ENCODE results near the gene CENPM.
"Not testable (repeated sequence)": the region's sequence is repeated elsewhere in the genome, so short reads cannot be mapped to it uniquely, and the experiment has no call there.

Gene CENPM

DNA sequence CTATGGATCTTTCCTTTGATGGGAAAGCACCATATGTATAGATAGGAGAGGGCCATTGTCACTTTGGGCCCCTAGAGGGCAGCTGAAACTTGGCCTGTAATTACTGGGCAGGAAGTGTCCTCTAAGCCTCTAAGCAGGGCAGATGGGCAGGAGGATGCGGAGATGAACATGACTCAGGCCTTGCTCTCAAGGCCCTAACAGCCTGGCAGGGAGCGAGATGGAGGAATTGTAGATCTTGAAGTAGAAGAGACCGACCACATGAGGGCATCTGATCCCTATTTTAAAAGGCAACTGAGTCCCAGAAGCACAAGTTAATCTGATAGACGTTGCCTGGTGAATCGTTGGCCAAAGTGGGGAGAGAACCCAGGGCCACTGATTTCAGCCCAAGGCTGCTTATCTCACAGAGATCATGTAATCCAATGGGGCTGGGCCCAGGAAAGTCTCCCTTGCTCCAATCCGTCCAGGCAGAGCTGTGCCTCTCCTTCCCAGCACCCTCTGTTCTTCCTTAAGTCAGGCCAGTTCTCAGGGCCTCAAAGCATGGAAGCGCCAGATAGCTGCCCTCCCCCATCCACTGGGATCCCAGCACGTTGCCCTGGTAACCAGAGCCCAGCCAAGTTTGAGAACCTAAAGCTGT lies 19.8 kb upstream of the CENPM start:
- DNase-seq (ENCODE audit: low read depth, low spot score) = peak; percentile 79

DNA sequence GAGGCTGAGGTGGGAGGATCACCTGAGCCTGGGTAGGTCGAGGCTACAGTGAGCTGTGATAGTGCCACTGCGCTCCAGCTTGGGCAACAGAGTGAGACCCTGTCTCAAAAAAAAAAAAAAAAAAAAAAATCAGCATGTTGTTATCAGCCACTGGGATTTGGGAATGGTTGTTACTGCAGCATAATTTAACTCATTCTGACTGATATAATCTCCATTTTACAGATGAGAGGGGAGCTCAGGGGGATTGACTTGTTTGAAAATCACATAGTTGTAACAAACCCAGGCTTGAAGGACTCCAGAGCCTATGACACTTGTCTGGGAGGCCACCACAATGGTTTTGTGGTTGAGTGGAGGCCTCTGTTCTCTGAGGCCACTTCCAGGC lies 19.3 kb upstream of the CENPM start:
- no peak for DNase-seq (ENCODE audit: low read depth, low spot score)

- no peak for DNase-seq (ENCODE audit: low read depth, low spot score)
Measured at GRCh38 chr22:41964112-41964491, 17.1 kb upstream of the CENPM start.

DNA sequence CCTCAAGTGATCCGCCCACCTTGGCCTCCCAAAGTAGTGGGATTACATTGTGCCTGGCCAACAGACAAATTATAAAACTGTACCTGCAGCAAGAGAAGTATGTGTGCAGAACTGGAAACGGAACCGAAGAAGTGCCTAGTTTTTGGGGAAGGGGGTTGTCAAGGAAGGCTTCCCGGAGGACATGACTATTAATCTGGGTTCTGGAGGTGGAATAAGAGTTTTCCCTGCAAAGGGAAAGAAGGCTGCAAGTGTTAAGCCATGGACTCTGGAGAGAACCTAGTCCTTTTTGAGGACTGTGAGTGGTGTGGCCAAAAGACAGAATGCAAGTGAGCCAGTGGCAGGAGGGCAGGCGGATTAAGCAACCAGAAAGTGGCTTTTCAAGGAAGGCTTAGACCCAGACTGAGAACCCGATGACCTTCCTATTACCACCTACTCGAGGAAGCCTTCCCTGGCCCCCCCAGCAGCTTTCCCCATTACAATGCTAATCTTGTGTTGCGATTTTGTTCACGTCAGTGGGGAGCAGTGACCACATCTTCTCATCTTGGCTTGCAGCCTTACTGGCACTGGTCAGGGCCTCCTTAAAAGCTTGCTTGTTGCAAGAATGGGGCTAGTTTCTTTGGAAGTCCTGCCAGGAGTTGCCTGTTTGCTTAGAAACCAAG lies 16.6 kb upstream of the CENPM start:
- DNase-seq (ENCODE audit: low read depth, low spot score) = peak; percentile 91

GRCh38 chr22:41957941-41958556 lies 11.1 kb upstream of the CENPM start:
- DNase-seq (ENCODE audit: low read depth, low spot score) = no peak

DNA sequence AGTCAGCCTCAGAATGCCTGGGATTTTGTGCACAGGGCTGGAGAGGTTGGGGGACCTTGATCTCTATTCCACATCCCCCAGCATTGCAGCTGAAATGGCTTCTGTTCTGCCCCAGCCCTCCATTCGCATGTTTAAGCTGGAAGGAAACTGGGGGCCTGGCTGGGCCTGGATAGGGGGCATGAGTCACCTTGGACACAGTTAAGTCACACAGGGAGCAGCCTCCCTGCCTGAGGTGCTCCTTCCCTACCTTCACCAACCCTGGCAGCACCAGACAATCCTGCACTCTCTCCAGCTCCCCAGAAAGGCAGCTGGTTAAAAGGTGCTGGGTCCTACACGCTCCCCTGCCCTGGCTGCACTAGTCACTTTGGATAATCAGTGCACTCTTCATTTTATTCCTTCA lies 5.8 kb upstream of the CENPM start:
- DNase-seq (ENCODE audit: low read depth, low spot score) = no peak

- DNase-seq (ENCODE audit: low read depth, low spot score) = peak; percentile 44
Measured at GRCh38 chr22:41951898-41952474, 5.0 kb upstream of the CENPM start, which contains the start of gene SMIM45. SMIM45 (plus strand) TSS chr22:41952150.

DNA sequence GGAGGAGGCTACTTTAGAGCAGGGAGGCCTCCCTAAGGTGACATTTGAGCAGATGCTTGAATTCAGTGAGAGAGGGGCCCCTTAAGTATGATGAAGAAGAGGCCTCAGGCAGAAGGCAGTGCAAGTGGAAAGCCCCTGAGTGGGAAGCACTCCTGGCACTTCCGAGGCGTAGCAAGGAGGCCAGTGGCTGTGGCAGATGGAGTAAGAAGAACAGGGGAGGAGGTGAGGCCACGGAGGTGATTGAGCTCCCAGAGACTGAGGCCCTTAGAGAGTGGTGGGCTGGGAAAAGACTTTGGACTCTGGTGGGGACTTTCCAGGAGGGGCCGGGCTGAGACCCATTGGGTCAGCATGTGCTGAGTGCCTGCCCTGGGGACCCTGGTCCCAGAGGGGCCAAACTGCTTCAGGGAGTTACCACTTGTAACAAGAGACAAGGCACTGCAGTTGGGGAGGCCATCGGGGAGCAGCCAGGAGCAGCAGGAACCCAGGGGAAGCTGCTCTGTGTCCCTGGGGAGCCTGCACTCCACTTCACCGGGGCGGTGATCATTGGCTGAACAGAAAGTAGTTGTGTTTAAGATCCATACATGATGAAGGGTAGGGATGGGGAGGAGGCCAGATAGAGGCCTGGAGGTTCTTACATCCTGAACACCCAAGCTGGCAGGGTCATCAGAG lies 2.5 kb upstream of the CENPM start:
- no peak for DNase-seq (ENCODE audit: low read depth, low spot score)

- DNase-seq (ENCODE audit: low read depth, low spot score) = not testable (repeated sequence)
Measured at GRCh38 chr22:41948928-41949296, 2.0 kb upstream of the CENPM start.

- no peak for DNase-seq (ENCODE audit: low read depth, low spot score)
Measured at GRCh38 chr22:41948142-41948541, 1.2 kb upstream of the CENPM start.

GRCh38 chr22:41947424-41948080 lies 600 bp upstream of the CENPM start:
- no peak for DNase-seq (ENCODE audit: low read depth, low spot score)

- DNase-seq (ENCODE audit: low read depth, low spot score) = peak; percentile 26
Measured at GRCh38 chr22:41943661-41944209, 3.2 kb downstream of the CENPM start.

DNA sequence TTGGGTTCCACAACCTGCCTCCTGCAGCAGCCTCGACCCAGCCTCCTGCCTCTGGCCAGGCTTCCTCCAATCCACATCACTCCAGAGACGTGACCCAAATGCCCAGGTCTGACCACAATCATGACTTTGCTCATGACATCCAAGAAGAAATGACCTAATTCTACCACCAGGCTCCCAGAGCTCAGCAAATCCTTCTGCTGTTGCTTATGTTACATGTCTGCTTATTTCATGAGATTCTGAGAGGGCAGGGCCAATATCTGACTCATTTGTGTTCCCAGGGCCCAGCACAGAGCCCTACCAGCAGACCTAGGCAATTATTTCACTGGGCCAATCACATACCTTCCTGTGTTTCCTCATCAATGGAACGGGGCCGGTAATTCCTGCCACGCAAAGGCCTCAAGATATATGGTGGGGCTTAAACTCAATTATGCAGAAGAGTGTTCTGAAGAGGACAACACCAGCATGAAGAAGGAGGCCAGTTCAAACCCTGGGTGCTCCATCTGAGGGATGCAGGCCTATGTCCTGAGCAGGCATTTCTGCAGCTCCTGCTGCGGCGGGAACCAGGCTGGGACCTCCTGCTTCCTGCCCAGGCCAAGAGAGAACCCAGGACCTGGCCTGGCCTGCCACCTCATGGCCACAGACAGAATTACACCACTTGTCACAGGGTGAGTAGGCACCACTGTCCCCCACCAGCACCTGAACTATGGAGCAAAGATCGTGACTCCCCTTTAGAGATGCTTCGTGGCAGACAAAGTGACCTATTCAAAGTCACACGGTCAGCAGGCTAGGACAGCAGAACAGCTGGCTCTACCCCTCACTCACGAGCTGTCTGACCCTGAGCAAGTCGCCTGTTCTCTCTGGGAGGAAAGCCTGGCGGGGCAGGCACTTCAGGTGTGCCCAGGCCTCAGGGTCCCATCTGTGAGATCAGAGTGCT lies 5.9 kb downstream of the CENPM start:
- peak; percentile 92 for DNase-seq (ENCODE audit: low read depth, low spot score)

- no peak for DNase-seq (ENCODE audit: low read depth, low spot score)
Measured at GRCh38 chr22:41939981-41940831, 6.7 kb downstream of the CENPM start.

DNA sequence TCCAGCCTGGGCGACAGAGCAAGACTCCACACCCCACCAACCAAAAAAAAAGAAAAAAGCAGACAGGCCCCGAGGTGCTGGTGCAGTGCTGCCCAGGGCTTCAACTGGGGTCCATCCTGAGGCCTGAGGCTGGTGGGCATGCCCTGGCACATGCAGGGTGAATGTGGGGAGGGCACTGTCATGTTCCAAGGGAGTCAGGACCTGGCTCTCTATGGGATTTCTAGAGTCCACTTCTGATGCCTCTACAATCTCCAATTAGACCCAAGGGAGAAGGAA lies 10.1 kb downstream of the CENPM start:
- DNase-seq (ENCODE audit: low read depth, low spot score) = no peak

- DNase-seq (ENCODE audit: low read depth, low spot score) = no peak
Measured at GRCh38 chr22:41935509-41935908, 11.4 kb downstream of the CENPM start.

DNA sequence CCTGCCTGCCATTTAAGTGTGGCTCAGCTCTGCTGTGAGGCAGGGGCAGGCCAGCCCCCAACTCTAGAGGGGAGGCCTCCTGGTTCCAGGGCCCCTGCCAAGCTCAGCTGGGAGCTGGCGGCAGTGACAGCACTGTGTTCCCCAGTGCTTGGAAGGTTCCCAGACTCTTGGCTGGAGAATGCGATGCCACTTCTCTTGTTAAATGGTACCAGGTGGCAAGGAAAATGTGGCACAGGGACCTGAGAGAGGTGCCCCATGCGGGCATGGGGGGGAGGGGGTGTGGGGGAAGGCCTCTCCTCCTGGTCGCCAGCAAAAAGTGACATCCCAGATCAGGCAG lies 12.0 kb downstream of the CENPM start:
- DNase-seq (ENCODE audit: low read depth, low spot score) = no peak

DNA sequence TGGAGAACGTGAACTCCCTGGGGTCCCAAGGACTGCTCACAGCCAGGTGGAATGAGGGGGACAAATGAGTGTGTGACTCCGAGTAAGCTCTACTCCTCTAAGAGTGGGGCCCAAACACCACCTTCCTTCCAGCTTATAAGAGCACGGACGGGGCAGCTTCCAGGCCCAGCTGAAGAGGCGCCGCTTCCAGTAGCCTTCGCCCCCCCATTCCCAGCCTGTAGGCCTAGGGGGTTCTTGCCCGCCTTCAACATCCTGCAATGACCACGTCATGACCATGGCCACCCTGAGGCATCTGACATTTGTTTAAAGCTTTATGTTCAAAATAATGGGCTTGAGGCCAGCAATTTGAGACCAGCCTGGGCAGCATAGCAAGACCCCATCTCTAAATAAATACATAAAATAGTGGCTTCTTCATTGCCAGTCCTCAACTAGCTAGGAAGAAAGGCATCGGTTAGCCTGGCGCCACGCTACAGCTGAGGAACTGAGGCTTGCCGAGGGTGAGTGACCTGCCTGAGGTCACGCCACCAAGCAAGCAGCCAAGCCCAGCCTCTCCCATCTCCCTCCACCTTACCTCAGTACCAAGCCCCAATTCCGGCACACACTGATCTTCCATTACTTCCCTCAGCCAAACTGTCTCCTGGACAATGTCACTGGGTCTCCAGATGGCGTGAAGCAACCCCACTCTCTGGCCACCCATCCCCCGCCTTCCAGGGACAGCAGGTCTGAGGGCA lies 12.5 kb downstream of the CENPM start:
- no peak for DNase-seq (ENCODE audit: low read depth, low spot score)
